Limb (tissue), 2 donors: ENCODE data around the gene RILPL2.
"Not testable (repeated sequence)": the region's sequence is repeated elsewhere in the genome, so short reads cannot be mapped to it uniquely, and the experiment has no call there.

Source experiments
- DNase-seq, 2 donors: peaks; one replicate each; pipeline ENCODE4 v3.0.0-alpha.2; 2016; ENCODE audit errors: extremely low spot score in 2 of 2

The RILPL2 gene

GRCh38 chr12:123436017-123436964 is at the start of gene RILPL2:
Gene RILPL2 (minus strand): TSS chr12:123436684. CDS start chr12:123436420, 264 bp downstream.
- peak; percentile 55 to 87 for DNase-seq

- DNase-seq: no peak
Observed at GRCh38 chr12:123485756-123486155, 49.3 kb upstream of the RILPL2 start.

- no peak for DNase-seq
Observed at GRCh38 chr12:123483602-123484248, 47.2 kb upstream of the RILPL2 start.

GRCh38 chr12:123482876-123483275 is 46.4 kb upstream of the RILPL2 start:
- DNase-seq: no peak

DNA sequence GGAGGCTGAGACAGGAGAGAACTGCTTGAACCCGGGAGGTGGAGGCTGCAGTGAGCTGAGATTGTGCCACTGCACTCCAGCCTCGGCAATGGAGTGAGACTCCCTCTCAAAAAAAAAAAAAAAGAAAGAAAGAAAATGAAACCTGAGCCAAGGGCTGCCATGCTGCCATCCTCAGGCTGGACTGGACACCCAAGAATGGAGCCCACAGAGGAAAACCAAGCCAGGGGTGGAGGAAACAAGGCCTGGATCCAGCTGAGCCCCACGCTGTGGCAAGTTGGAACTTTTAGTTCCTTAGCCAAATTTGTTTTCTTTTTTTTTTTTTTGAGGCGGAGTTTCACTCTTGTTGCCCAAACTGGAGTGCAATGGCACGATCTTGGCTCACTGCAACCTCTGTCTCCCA is 44.8 kb upstream of the RILPL2 start:
- not testable (repeated sequence) for DNase-seq

DNA sequence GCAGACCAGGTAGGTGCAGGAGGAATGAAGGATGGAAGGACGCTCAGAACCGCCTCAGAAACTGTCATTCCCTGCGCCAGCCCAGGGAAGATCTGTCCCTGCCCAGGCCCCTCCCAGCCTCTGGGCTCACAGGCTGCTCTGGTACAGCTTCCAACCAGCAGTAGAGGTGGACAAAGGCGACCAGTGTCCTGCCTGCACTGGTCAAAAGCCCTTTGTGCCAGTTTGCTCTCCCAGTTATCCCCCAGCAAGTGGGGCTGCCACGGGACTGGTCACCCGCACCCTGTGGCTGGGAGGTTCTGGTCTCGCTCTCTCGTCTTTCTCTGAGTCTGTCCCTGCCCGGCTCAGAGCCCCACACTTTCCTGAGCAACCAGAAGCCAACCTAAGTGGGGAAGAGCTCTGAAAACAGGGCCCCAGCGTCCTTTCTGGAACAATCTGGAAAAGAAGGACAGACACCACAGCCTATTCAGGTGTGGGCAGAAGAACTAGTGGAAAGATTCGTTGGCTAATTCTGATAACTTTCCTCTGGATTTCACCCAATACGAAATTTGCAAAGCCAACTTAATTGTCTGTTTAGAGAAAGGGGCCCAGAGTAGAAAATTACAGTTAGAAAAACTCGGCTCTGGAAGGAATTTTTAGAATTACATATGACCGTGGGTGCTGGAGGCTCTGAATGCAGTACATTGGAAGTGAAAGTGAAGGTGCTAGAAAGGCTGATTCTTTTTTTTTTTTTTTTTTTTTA is 43.1 kb upstream of the RILPL2 start:
- no peak for DNase-seq

DNA sequence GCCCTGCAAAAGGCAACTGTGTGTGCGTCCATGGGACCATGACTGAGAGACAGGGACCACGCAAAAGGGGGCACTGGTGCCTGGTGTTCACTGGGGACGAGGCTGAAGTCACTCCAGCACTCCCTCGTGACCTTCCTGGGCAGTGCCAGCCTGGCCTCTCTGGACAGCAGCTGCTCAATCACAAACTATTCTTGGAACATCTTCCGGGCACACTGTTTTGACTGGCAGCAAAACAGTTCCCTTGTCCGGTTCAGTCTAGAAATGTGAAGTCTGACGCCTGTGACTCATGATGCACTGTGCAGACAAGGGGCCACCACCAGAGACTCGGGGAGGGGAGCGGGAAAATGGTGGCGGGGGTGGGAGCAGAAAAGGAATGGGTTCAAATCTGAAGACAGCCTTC is 42.3 kb upstream of the RILPL2 start:
- DNase-seq: no peak

DNA sequence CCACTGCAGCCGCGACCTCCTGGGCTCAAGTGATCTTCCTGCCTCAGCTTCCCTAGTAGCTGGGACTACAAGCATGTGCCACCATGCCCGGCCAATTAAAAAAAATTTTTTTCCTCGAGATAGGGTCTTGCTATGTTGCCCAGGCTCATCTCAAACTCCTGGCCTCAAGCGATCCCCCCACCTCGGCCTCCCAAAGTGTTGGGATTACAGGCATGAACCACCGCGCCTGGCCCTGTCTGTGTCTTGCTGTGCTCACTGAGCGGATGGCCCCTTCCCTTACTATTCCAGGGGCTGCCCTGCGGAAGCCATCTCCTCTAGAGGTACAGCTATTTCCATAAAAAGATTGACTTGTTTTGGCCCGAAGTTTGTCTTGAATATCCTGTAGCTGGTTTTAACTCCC is 41.6 kb upstream of the RILPL2 start:
- DNase-seq: no peak

GRCh38 chr12:123475246-123475703 is 38.8 kb upstream of the RILPL2 start:
- no peak for DNase-seq

DNA sequence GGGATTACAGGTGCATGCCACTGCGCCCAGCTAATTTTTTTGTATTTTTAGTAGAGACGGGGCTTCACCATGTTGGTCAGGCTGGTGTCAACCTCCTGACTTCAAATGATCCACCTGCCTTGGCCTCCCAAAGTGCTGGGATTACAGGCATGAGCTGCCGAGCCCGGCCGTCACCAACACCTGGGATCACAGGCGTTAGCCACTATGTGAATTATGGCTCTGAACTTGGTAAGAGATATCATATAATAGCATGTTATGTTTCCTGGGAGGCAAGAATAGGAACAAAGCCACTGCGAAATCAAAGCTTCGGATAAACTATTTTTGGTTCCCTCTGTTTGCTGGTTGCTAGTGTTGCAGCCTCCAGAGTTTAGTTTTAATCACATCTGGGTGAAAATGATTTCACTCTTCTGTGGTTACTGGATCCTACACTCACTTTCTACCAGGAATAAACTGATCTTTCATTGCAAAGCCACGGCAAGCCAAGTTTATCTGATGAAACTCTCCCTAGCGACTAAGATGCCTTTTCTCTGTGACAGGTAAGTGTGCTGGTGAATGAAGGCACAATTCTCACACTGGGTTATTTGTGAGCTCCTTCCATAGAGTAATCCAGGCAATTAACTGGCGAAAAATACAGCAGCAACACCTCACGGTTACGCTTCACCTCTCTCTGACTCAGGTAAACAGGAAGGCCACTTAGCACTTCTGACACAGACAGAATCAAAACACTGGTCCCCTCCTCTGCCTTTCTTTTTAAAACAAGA is 38.2 kb upstream of the RILPL2 start:
- no peak for DNase-seq

GRCh38 chr12:123472438-123472849 is 36.0 kb upstream of the RILPL2 start:
- no peak for DNase-seq

GRCh38 chr12:123471374-123472068 is 35.0 kb upstream of the RILPL2 start:
- DNase-seq: no peak

DNA sequence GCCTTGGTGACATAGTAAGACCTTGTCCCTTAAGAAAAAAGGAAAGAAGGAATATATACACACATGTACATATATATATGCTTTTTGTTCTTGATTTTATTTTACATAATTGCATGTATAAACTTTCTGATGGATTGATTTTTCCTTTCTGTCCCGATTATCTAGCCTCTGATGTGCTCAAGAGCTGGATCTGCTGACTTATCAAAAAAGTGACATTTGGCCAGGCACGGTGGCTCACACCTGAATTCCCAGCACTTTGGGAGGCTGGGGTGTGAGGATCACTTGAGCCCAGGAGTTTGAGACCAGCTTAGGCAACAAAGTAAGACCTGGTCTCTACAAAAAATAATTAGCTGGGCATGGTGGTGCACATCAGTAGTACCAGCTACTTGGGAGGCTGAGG is 33.5 kb upstream of the RILPL2 start:
- no peak for DNase-seq

DNA sequence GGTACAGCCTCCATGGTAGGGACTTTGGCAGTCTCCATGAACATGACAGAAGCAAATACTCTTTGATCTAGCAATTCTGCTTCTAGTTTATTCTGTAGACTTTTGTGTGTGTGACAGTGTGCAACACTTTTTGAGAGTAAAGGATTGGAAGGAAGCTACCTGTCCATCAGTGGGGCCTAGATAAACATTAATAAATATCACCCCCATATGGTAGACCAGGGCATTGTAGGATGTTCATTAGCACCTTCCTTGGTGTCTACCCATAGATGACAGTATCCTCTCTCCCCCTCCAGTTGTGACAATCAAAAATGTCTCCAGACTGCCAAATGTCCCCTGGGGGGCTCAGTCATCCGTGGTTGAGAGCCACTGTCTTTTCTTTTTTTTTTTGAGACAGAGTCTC is 32.3 kb upstream of the RILPL2 start:
- no peak for DNase-seq

DNA sequence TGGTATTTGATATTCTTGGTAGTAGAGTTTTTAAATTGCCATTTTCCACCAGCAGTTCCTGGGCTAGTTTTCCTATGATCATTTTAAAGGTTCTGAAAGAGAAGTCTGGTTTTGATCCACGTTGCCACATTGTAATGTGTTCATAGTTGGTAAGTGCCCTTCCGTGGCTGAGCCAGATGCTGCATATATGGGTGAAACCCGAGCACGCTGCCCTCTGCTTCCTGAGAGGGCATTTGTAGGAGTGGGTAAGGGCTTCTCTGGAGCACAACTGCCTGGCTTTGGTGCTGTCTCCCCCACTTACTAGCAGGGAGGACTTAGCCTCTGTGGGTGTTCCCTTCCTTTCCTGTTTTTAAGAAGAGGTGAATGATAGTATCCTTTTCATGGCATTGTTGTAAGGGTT is 28.6 kb upstream of the RILPL2 start:
- no peak for DNase-seq

DNA sequence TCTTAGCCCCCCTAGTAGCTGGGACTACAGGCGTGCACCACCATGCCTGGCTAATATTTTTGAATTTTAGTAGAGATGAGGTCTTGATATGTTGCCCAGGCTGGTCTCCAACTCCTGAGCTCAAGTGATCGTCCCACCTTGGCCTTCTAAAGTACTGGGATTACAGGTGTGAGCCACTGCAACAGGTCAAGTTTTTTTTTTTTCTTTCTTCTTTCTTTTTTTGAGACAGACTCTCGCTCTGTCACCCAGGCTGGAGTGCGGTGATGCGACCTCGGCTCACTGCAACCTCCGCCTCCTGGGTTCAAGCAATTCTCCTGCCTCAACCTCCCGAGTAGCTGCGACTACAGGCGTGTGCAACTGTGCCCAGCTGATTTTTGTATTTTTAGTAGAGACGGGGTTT is 26.7 kb upstream of the RILPL2 start:
- DNase-seq: not testable (repeated sequence)

DNA sequence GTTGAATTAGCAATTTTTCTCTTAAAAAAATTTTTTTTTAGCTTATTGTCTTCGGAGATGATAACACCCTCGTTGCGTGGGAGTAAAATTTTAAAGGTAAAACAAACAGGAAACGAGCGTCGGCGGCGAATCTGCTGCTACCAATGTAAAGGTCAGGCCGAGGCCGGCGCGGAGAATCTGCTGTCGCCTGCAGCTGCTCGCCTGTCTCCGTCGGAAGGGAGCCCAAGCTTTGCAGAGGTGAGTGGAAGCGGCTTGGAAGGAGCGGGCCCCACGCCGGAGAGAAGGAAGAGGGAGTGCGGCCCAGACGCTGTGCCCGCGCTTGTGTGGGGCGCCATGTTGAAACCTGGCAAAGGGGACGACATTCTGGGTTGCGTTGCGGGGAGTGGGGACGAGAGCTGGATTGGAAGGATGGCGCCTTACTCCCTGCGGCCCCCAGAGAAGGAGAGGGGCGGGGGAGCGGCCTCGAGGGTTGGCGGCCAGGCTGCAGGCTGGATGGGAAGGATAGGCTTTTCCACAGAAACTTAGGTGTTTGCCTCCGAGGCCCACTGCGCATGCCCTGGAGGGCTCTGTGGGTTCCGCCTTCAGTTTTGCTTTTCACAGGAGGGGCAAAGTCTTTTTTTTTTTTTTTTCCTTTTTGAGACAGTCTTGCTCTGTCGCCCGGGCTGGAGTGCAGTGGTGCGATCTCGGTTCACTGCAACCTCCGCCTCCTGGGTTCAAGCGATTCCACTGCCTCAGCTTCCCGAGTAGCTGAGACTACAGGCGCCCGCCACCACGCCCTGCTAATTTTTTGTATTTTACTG is 21.7 kb upstream of the RILPL2 start, which contains the start of gene SNRNP35:
Gene SNRNP35 (plus strand): TSS at position 160 of the 800 bp plus-strand sequence. CDS start 7,402 bp downstream, outside the sequence.
- DNase-seq: peak; percentile 84 to 89

DNA sequence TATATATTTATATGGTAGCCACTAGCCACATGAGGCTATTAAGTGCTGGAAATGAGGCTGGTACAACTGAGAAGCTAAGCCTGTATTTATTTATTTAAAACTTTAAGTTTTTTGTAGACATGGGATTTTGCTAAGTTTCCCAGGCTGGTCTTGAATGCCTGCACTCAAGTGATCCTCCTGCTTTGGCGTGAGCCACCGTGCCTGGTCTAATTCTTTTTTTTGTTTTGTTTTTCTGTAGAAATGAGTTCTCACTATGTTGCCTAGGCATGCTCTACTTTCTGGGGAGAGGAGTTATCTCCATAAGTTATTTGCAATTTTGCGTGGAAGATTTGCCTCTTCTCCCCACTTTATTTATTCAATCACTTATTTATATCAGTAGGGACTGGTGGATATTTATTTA is 16.7 kb upstream of the RILPL2 start:
- DNase-seq: no peak

DNA sequence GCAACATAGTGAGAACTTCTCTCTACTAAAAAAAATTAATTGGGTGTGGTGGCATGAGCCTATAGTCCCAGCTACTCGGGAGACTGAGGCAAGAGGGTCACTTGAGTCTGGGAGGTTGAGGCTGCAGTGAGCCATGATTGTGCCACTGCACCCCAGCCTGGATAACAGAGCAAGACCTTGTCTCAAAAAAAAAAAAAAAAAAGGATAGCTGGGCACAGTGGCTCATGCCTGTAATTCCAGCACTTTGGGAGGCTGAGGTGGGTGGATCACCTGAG is 15.7 kb upstream of the RILPL2 start:
- not testable (repeated sequence) for DNase-seq

DNA sequence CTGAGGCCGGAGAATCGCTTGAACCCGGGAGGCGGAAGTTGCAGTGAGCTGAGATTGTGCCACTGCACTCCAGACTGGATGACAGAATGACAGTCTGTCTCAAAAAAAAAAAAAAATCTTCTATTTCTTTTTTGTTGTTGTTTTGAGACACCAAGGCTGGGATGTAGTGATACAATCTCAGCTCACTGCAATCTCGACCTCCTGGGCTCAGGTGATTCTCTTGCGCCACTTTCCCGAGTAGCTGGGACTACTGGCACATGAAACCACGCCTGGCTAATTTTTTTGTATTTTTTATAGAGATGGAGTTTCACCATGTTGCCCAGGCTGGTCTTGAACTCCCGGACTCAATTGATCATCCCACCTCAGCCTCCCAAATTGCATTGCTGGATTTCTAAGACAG is 14.2 kb upstream of the RILPL2 start:
- no peak for DNase-seq
